C4-2B (cell line): ENCODE measurements around the gene PSMD8.

Source experiments
- ZFX ChIP-seq: fragments of 450-650 bp; IDR thresholded peaks from 2 replicates; pipeline ENCODE4 v1.6.1; 2017
- TF ChIP-seq, protein P1 (sequence below): fragments of 450-650 bp; conservative IDR thresholded peaks from 2 replicates; pipeline ENCODE4 v1.5.1; 2017; ENCODE audit warnings: mild to moderate bottlenecking

- TF ChIP-seq, protein P1, sequence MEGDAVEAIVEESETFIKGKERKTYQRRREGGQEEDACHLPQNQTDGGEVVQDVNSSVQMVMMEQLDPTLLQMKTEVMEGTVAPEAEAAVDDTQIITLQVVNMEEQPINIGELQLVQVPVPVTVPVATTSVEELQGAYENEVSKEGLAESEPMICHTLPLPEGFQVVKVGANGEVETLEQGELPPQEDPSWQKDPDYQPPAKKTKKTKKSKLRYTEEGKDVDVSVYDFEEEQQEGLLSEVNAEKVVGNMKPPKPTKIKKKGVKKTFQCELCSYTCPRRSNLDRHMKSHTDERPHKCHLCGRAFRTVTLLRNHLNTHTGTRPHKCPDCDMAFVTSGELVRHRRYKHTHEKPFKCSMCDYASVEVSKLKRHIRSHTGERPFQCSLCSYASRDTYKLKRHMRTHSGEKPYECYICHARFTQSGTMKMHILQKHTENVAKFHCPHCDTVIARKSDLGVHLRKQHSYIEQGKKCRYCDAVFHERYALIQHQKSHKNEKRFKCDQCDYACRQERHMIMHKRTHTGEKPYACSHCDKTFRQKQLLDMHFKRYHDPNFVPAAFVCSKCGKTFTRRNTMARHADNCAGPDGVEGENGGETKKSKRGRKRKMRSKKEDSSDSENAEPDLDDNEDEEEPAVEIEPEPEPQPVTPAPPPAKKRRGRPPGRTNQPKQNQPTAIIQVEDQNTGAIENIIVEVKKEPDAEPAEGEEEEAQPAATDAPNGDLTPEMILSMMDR, result peak; percentile 98
- TF ChIP-seq ZFX, result peak; percentile 87; the same call in 1 of the 2 replicates
These were observed 28.8 kb downstream of the PSMD8 start, which contains the start of gene FAM98C for GRCh38 chr19:38402967-38403674.
